GM18868 (cell line): Measurements from ENCODE around the gene IGFBP6.

Source experiments
- ATAC-seq: cut with Tn5 transposase; IDR thresholded peaks from one replicate; pipeline ENCODE4 v1.9.1; 2021; ENCODE audit warnings: mild to moderate bottlenecking, moderate library complexity; ENCODE audit not compliant: unreplicated experiment

IGFBP6 gene

DNA sequence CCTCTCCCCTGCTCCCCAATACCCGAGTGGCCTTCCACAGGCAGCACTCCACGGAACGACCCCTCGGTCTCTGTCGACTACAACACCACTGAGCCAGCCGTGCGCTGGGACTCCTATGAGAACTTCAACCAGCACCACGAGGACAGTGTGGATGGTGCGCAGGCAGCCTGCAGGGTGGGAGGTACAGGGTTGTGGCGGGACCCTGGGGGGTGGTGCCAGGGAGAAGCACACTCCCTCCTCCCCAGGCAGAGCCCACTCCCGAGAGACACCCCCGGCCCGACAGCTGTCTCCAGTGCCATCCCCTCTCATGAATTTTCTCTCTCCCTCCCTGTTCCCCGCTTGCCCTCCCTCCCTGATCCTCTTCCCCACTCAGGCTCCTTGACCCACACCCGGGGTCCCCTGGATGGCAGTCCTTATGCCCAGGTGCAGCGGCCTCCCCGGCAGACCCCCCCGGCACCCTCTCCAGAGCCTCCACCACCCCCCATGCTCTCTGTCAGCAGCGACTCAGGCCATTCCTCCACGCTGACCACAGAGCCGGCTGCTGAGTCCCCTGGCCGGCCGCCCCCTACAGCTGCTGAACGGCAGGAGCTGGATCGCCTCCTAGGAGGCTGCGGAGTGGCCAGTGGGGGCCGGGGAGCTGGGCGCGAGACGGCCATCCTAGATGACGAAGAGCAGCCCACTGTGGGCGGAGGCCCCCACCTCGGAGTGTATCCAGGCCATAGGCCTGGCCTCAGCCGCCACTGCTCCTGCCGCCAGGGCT lies 38.6 kb upstream of the IGFBP6 start:
- ATAC-seq, result no peak

GRCh38 chr12:53059434-53060063 lies 37.9 kb upstream of the IGFBP6 start:
- no peak for ATAC-seq

DNA sequence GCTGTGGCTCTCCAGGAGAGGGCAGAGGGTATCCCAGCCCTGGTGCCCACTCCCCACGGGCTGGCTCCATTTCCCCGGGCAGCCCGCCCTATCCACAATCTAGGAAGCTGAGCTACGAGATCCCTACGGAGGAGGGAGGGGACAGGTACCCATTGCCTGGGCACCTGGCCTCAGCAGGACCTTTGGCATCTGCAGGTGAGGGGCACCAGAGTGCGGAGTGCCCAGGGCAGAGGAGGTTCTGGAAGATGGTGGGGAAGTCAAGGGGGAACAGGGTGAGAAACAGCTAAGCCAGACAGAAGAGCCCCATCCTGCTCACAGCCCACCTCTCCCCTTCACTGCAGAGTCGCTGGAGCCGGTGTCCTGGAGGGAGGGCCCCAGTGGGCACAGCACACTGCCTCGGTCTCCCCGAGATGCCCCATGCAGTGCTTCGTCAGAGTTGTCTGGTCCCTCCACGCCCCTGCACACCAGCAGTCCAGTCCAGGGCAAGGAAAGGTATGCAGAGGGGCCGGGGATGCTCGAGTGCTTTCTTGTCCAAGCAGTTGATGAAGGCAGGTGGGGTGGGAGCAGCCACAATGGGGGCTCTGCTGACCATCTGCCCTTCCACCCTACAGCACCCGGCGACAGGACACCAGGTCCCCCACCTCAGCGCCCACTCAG lies 37.3 kb upstream of the IGFBP6 start:
- no peak for ATAC-seq

DNA sequence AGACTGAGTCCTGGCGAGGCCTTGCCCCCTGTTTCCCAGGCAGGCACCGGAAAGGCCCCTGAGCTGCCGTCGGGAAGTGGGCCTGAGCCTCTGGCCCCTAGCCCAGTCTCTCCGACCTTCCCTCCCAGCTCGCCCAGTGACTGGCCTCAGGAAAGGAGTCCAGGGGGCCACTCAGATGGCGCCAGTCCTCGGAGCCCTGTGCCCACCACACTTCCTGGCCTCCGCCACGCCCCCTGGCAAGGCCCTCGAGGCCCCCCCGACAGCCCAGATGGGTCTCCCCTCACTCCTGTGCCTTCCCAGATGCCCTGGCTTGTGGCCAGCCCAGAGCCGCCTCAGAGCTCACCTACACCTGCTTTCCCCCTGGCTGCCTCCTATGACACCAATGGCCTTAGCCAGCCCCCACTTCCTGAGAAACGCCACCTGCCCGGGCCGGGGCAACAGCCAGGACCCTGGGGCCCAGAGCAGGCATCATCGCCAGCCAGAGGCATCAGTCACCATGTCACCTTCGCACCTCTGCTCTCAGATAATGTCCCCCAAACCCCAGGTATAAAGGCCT lies 36.7 kb upstream of the IGFBP6 start:
- ATAC-seq, result no peak

GRCh38 chr12:53061404-53062010 lies 36.0 kb upstream of the IGFBP6 start:
- no peak for ATAC-seq

DNA sequence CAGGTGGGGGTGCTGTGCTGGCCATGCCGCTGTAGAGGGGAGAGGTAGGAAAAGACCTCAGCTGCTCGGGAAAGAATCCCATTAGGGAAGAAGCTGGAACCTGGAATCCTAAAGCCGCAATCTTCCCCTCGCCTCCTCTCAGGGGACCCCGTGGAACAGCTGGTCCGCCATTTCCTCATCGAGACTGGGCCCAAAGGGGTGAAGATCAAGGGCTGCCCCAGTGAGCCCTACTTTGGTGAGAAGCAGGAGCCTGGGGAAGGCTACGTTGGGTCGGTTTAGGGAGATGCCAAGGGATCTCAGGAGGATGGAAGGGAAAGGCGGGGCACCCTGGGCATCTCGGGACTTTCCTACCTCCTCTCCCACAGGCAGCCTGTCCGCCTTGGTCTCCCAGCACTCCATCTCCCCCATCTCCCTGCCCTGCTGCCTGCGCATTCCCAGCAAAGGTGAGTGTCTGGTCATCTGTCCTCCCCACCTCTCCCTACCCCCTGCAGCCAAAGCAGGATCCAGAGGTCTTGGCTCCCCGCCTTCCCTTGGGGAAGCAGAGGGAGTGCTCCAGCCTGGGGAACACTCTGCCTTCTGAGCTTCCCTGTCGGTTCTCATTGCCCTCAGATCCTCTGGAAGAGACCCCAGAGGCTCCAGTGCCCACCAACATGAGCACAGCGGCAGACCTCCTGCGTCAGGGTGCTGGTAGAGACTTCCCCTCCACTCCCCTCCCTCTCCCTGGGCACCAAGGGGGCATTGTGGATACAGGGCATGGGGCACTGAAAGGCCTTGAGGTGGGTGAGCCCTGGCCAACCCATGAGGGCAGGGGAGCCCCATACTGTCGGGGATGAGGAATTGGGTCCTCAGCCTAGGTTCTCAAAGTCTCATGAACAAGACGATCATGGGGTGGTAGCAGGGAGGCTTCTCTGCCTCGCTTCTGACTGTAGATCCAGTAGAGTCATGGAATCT lies 35.2 kb upstream of the IGFBP6 start:
- ATAC-seq, result no peak

- ATAC-seq, result no peak
Observed at GRCh38 chr12:53062977-53063707, 34.3 kb upstream of the IGFBP6 start.

DNA sequence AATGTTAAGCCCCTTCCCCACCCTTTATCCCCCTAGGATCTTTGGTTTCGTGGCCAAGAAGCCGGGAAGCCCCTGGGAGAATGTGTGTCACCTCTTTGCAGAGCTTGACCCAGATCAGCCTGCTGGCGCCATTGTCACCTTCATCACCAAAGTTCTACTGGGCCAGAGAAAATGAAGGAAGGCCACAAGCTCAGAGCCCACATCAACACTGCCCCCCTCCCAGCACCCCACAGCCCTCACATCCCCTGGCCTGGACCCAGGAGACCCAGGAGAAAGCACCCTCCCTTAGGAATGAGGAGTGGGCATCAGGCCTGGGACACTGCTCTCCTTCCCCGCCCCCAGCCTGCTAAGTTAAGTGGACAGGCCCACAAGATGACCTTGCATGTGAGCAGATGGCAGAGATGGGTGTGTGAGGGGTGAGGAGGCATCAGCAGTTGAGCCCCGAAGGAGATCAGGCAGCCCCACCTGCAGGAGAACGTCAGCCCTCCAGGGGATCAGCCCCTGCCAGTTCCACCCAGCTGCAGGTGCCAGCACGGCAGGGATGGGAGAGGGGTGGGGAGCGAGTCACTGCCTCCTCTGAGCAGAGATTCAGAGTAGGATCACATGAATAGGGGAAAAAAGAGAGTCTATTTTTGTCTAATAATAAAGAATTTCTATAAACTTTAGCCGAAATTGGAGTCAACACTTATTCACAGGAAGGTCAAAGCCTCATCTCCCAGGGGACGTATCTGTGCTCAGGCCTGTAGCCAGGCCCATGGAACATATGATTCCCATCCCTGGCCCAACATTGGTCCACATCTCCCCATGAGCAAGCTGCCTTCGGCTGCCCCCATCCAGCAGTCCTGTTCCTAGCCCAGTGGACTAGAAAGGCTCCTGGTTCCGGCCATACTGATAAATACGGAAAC lies 33.5 kb upstream of the IGFBP6 start:
- ATAC-seq, result no peak

- ATAC-seq, result no peak
Observed at GRCh38 chr12:53064613-53065436, 32.6 kb upstream of the IGFBP6 start.

- ATAC-seq, result no peak
Observed at GRCh38 chr12:53065470-53065869, 32.0 kb upstream of the IGFBP6 start.

DNA sequence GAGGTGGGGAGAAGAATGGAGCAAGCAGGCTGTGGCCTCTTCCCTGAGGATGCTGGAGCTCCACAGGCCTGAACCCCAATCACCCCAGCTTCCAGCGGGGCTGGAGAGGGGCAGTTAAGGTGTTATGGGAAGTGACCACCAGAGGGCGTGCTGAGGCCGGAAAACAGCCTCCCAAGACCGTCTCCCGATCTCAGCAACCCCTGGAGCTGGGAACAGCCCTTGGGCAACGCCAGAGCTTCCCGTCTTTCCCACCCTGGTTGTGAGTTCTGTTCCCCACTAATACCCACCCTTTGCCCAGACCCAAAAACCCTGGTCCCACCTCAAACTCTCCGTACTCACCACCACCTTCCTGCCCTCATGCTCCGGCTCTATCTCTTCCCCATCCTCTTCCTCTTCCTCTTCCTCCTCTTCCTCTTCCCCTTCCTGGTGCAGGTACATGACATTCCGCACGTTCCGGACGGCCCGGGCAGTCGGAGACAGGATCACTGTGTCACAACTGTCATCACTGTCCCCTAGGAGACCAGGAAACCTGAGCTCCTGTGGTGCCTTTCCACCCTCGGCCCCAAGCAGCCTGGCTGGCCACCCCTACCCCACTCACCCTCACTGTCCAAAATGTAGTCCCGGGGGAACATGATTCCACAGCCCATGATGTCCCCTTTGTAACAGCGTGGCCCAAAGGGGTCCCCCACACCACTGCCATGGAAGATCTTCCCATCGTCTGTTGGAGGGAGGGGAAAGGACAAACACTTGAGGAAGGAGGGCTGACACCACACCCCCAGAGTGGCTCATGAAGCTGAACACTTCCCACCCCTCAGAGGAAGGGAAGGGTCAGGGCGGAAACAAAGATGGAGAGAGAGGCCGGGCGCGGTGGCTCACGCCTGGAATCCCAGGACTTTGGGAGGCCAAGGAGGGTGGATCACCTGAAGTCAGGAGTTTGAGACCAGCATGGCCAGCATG lies 31.2 kb upstream of the IGFBP6 start:
- no peak for ATAC-seq

DNA sequence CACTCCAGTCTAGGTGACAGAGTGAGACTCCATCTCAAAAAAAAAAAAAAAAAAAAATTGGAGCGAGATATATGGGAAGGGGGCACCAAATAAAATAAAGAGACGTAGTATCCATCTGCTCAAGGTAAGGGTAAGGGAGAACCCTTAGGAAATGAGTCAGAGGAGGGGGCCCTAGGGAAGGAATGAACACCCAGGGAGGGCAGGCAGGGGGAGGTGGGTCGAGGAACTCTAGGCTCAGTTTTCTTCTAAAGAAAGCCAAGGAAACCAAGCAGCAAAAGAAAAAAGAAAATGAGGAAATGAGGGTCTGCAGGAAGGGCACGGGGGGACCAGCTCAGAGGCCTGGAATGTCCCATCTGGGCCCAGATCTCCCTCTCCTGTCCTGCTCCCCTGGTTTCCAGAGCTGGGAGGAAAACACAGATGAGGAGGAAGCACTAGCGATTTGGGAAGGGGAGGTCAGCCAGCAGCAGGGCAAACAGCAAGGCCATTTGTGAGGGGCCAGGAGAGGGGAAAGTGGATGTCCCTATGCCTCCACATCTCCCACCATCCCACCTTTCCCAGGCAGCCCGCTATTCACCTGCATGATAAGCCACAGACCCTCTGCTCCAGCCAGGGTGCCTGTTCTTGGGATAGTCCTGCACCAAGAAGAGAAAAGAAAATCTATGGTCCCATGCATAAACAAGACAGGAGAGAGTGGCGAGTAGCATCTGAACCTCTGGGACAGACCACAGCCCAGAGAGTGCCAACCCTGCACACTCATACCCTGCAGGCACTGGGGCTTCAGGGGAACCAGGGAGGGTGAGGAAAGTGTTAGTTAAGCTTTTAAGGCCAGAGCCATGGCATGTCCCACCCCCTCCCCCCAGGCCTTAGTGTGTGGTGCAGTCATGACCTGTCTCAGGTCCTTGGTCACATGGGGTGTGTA lies 30.1 kb upstream of the IGFBP6 start:
- ATAC-seq, result no peak

DNA sequence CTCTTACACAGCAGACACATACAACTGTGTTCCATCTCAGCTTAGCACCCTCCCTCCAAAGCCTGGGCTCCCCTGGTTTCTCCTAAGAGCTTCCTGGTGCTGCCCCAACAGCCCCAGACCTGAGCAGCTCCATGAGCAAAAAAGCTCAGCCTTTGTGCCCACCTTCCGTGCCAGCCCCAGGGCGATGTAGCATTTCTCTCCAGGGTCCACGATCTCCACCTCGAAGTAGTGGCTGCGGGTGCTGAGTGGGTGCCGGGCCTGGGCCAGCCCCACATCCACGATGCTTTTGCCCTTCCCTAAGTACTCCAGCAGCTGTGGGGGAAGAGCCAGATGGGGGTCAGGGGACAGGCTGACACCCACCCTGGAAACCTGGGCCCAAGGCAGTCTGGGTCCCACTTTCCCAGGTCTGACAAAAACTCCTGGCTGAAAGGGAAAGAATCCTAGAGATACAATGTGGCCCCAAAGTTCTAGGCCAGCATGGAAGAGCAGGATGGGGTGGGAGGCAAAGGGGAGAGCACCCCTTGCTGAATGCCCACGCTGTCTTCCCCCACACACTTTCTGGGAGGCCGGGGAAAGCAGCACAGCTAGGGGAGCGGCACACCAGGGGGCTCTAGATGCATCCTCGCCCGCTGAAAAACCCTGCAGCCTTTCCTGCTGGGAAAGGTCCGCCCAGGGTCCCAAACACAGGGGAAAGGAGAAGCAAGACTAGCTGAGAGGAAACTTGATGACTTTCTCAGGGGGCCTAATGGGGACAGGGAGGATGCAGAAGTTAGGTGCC lies 29.3 kb upstream of the IGFBP6 start:
- ATAC-seq, result no peak

DNA sequence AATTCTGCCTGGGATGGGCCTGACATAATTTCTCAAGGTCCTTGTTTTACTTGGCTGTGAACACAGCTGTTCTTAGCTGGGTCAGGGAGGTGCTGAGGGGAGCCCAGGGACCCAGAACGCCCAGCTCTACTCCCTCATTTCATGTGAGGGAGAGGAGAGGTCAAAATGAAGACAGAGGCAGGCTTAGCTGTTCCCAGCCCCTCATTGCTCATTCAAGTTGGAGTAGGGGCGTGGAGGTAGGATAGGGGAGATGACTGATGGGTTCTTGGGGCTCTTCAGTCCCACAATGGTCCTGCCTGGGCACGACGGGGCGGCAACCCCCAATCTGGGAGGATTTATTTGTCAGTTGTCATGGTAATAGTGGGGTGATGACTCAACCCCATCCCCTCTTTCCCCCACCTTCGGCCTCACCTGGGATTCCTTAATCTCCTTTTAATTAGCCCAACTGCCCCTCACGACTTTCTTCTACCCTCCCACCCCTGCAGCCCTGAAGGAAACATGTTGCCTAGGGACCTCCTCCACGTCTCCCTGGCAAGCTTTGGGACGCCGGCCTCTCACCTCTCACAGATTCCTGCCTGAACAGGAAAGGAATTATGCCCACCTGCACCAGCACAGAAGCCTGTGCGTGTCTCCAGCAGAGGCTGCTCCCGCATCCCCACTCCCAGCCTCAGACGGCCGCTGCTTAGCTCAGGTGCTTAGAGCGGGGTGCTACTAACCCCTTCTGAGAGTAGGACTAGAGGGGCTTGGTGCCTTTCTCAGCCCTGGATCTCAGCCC lies 28.5 kb upstream of the IGFBP6 start:
- no peak for ATAC-seq
